CD14-positive monocyte (primary cell): ENCODE data around the gene LUZP2. TPM values are rescaled to one million over a fixed set of nuclear protein-coding genes. Genes with fewer than 3 reads are reported as not detected.

Source experiments
- DNase-seq, 3 donors: peaks; one replicate each; pipeline ENCODE4 v3.0.0-alpha.2; 2011 to 2022
- H2AFZ ChIP-seq: 2 replicates; pipeline ENCODE4 v1.6.0; 2012; ENCODE audit warnings: mild to moderate bottlenecking, low read depth, low read length, inconsistent platforms; ENCODE audit not compliant: insufficient read depth, poor library complexity, severe bottlenecking
- H3K27ac ChIP-seq, 2 donors: 1 replicate in 1 of 2; 2 replicates in 1 of 2; pipeline ENCODE4 v1.5.1; 2012 to 2013; ENCODE audit warnings: low read length in 2 of 2, control low read depth in 1 of 2, inconsistent platforms in 1 of 2, low read depth in 1 of 2, mild to moderate bottlenecking in 1 of 2
- H3K27me3 ChIP-seq, 2 donors: one replicate each; pipeline versions ENCODE4 v1.6.0 to v1.6.1; 2011 to 2013; ENCODE audit warnings: low read length in 2 of 2; ENCODE audit not compliant: control insufficient read depth in 2 of 2, insufficient read depth in 2 of 2
- H3K36me3 ChIP-seq, 2 donors: replicated peaks in 1 of 2; 1 replicate in 1 of 2; 2 replicates in 1 of 2; pipeline versions ENCODE4 v1.5.1 to v1.6.1; 2012 to 2013; ENCODE audit warnings: low read length in 2 of 2, control low read depth in 1 of 2, inconsistent platforms in 1 of 2, mild to moderate bottlenecking in 1 of 2; ENCODE audit not compliant: insufficient read depth in 2 of 2, control insufficient read depth in 1 of 2
- H3K4me1 ChIP-seq, 2 donors: 1 replicate in 1 of 2; 2 replicates in 1 of 2; pipeline versions ENCODE4 v1.5.1 to v1.6.1; 2012 to 2013; ENCODE audit warnings: low read length in 2 of 2, control low read depth in 1 of 2, inconsistent platforms in 1 of 2, mild to moderate bottlenecking in 1 of 2, moderate library complexity in 1 of 2; ENCODE audit not compliant: insufficient read depth in 2 of 2, control insufficient read depth in 1 of 2
- H3K4me2 ChIP-seq: replicated peaks from 2 replicates; pipeline ENCODE3; 2012; ENCODE audit warnings: low read length, moderate library complexity, mild to moderate bottlenecking; ENCODE audit not compliant: poor library complexity, severe bottlenecking; ENCODE audit errors: extremely low read depth
- H3K4me3 ChIP-seq, 3 experiments: fragments of 200-600 bp in 1 of 3; sonication (generic) in 1 of 3; replicated peaks in 1 of 3; 1 replicate in 2 of 3; 2 replicates in 1 of 3; pipeline ENCODE4 v1.5.1; 2011 to 2013; ENCODE audit warnings: low read length in 3 of 3, mild to moderate bottlenecking in 3 of 3, control low read depth in 2 of 3, low read depth in 2 of 3, inconsistent platforms in 1 of 3, moderate library complexity in 1 of 3
- H3K79me2 ChIP-seq: 2 replicates; pipeline ENCODE4 v1.6.0; 2012; ENCODE audit warnings: mild to moderate bottlenecking, control low read depth, inconsistent platforms, low read length, moderate library complexity; ENCODE audit not compliant: insufficient read depth
- H3K9ac ChIP-seq: 2 replicates; pipeline ENCODE4 v1.6.0; 2017; ENCODE audit warnings: low read length, mild to moderate bottlenecking; ENCODE audit not compliant: insufficient read depth, poor library complexity, severe bottlenecking
- H3K9me3 ChIP-seq, 2 donors: replicated peaks in 1 of 2; 1 replicate in 1 of 2; 2 replicates in 1 of 2; pipeline versions ENCODE4 v1.5.1 to v1.6.1; 2012 to 2013; ENCODE audit warnings: low read length in 2 of 2, control low read depth in 1 of 2; ENCODE audit not compliant: control insufficient read depth in 1 of 2, insufficient read depth in 1 of 2
- H4K20me1 ChIP-seq: 2 replicates; pipeline ENCODE4 v1.6.0; 2012; ENCODE audit warnings: mild to moderate bottlenecking, low read length, control low read depth, moderate library complexity; ENCODE audit not compliant: insufficient read depth
- H3K27ac Mint-ChIP-seq, 7 donors: one replicate each; pipeline ENCODE4 v1.8.0; 2020; ENCODE audit warnings: mild to moderate bottlenecking in 7 of 7, mixed read lengths in 7 of 7, moderate library complexity in 6 of 7, inconsistent platforms in 2 of 7
- H3K27me3 Mint-ChIP-seq, 3 donors: one replicate each; pipeline ENCODE4 v1.8.0; 2021 to 2022; ENCODE audit warnings: low read depth in 3 of 3, mild to moderate bottlenecking in 3 of 3, mixed read lengths in 3 of 3, moderate library complexity in 3 of 3, inconsistent platforms in 1 of 3
- H3K36me3 Mint-ChIP-seq, 2 donors: one replicate each; pipeline ENCODE4 v1.8.0; 2020; ENCODE audit warnings: mixed read lengths in 2 of 2, inconsistent platforms in 1 of 2, mild to moderate bottlenecking in 1 of 2
- H3K4me1 Mint-ChIP-seq: one replicate; pipeline ENCODE4 v1.8.0; 2020; ENCODE audit warnings: mild to moderate bottlenecking, mixed read lengths
- H3K4me3 Mint-ChIP-seq, 2 donors: one replicate each; pipeline ENCODE4 v1.8.0; 2020; ENCODE audit warnings: mild to moderate bottlenecking in 2 of 2, mixed read lengths in 2 of 2, moderate library complexity in 1 of 2
- H3K9me3 Mint-ChIP-seq, 7 donors: one replicate each; pipeline ENCODE4 v1.8.0; 2020 to 2022; ENCODE audit warnings: mixed read lengths in 7 of 7, mild to moderate bottlenecking in 6 of 7, moderate library complexity in 6 of 7, inconsistent platforms in 2 of 7
- WGBS: methylation state at CpG from one replicate; pipeline ENCODE4 v1.1.5; 2013; ENCODE audit warnings: missing lambda C conversion rate; ENCODE audit not compliant: insufficient coverage; 5-methylcytosine and 5-hydroxymethylcytosine counted together
- intact Hi-C, 2 donors: fragments of 100-400 bp; cut with micrococcal nuclease; formaldehyde crosslinking; loops; one replicate each; pipeline versions ENCODE4 v1.15.0 to v1.15.1; 2023
- polyA plus RNA-seq, 3 donors: library from polyadenylated mRNA; depleted of rRNA in 1 of 3; unstranded in 2 of 3; stranded (reverse) in 1 of 3; fragments of 300-500 nt in 2 of 3; fragments of >200 nt in 1 of 3; fragmentation: Illumina TruSeq in 2 of 3; gene quantifications; 1 replicate in 2 of 3; 2 replicates in 1 of 3; pipeline ENCODE4 v1.2.3, GENCODE V29; 2012 to 2021
- TF ChIP-seq, protein P1 (sequence below): fragments of 200-600 bp; IDR thresholded peaks from one replicate; pipeline ENCODE4 v1.8.0; 2022; ENCODE audit warnings: antibody characterized with exemption, mild to moderate bottlenecking

The LUZP2 gene
- polyA plus RNA-seq, 3 donors = not detected

DNA sequence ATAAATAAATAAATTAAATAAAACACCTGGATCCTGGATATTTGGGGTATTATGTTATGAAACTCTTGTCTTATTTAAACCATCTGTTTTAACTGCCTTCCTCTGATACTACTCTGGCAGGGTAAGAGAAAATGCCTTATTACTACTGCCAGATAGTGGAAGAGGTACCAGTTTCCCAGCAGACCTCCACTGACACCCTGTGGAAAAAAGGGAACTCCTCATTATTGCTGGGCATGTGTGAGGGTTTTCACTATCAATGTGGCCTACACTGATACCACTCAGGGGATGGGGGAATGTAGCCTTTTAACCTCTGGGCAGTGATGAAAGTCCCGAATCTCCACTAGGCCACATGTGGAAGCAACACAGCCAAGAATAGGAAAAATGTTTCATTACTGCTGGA is 121.0 kb downstream of the LUZP2 start:
- H3K4me1 Mint-ChIP-seq = no peaks in the 10 kb centered on the region
- Histone ChIP-seq H3K27me3 (no peaks in the 10 kb centered on the region), H3K27ac (no peak overlapping the region), H3K4me3 (no peak overlapping the region), H3K9me3 (no peaks in the 10 kb centered on the region), H3K79me2 (no peaks in the 10 kb centered on the region), H3K4me1 (no peaks in the 10 kb centered on the region), H4K20me1 (no peaks in the 10 kb centered on the region), H3K9ac (no peak overlapping the region), H3K36me3 (no peaks in the 10 kb centered on the region), H2AFZ (no peak overlapping the region), H3K4me2 (no peak overlapping the region)
- no peak overlapping the region for H3K4me3 Mint-ChIP-seq
- DNase-seq = no peak
- intact Hi-C loops = no loop called here
- TF ChIP-seq, protein P1, sequence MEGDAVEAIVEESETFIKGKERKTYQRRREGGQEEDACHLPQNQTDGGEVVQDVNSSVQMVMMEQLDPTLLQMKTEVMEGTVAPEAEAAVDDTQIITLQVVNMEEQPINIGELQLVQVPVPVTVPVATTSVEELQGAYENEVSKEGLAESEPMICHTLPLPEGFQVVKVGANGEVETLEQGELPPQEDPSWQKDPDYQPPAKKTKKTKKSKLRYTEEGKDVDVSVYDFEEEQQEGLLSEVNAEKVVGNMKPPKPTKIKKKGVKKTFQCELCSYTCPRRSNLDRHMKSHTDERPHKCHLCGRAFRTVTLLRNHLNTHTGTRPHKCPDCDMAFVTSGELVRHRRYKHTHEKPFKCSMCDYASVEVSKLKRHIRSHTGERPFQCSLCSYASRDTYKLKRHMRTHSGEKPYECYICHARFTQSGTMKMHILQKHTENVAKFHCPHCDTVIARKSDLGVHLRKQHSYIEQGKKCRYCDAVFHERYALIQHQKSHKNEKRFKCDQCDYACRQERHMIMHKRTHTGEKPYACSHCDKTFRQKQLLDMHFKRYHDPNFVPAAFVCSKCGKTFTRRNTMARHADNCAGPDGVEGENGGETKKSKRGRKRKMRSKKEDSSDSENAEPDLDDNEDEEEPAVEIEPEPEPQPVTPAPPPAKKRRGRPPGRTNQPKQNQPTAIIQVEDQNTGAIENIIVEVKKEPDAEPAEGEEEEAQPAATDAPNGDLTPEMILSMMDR = no peak
- no peaks in the 10 kb centered on the region for H3K27me3 Mint-ChIP-seq
- H3K27ac Mint-ChIP-seq = no peak overlapping the region
- H3K9me3 Mint-ChIP-seq = peaks cover 0 to 3% (median 0%) of the 10 kb centered on the region in 7 donors
- no peaks in the 10 kb centered on the region for H3K36me3 Mint-ChIP-seq
- no CpG with 5 or more reads among the region's 1 CpG for WGBS

DNA sequence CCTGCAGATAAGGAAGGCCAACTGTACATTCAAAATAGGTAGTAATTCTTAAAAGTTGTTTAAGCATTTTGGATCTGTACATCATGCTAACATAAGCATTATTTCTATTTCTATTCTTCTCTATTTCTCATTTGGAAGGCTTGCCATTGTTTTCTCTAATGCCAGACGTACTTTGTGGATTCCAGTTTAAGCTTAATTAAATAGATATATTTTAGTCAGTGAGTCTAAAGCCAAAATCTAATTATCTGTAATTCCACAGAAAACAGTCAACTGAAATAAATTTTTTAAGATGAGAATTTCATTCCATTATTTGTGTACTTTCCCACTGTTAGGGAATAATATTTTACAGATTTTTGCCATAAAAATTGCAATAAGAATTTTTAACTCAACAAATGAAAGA is 123.0 kb downstream of the LUZP2 start:
- intact Hi-C loops = no loop called here
- WGBS = no CpG with 5 or more reads among the region's 1 CpG

More for the DNA sequence above, 123.0 kb downstream of the LUZP2 start:
- Mint-ChIP-seq H3K36me3 (no peaks in the 10 kb centered on the region), H3K4me3 (no peak overlapping the region), H3K27me3 (no peaks in the 10 kb centered on the region), H3K27ac (no peak overlapping the region), H3K9me3 (peaks cover 0 to 2% (median 0%) of the 10 kb centered on the region in 7 donors), H3K4me1 (no peaks in the 10 kb centered on the region)
- H3K4me2 ChIP-seq = no peak overlapping the region
- DNase-seq = no peak
- H3K79me2 ChIP-seq = no peaks in the 10 kb centered on the region
- TF ChIP-seq, protein P1 = no peak
- H3K36me3 ChIP-seq = no peaks in the 10 kb centered on the region
- H3K4me1 ChIP-seq = no peaks in the 10 kb centered on the region
- no peaks in the 10 kb centered on the region for H3K9me3 ChIP-seq
- no peaks in the 10 kb centered on the region for H4K20me1 ChIP-seq
- no peak overlapping the region for H2AFZ ChIP-seq
- H3K4me3 ChIP-seq = no peak overlapping the region
- no peak overlapping the region for H3K27ac ChIP-seq
- no peak overlapping the region for H3K9ac ChIP-seq
- no peaks in the 10 kb centered on the region for H3K27me3 ChIP-seq
